Measurements from ENCODE around the gene AIG1.

- TF ChIP-seq CTCF (IDR thresholded peaks at IDR 0.05), result no peak
- no peak for TF ChIP-seq POLR2A (IDR thresholded peaks at IDR 0.05)
These were observed 62.4 kb downstream of the AIG1 start for GRCh38 chr6:143123081-143123480.
